Measurements from ENCODE around the gene BTNL9.

- TF ChIP-seq SIN3A (IDR thresholded peaks at IDR 0.05; ENCODE audit: borderline replicate concordance, insufficient read depth, low read length) = no peak
- no peak for TF ChIP-seq POLR2AphosphoS5 (IDR thresholded peaks at IDR 0.05; ENCODE audit: low read depth, low read length)
- TF ChIP-seq TAF1 (IDR thresholded peaks at IDR 0.05; ENCODE audit: borderline replicate concordance, insufficient read depth, low read length) = no peak
- TF ChIP-seq, protein P1, sequence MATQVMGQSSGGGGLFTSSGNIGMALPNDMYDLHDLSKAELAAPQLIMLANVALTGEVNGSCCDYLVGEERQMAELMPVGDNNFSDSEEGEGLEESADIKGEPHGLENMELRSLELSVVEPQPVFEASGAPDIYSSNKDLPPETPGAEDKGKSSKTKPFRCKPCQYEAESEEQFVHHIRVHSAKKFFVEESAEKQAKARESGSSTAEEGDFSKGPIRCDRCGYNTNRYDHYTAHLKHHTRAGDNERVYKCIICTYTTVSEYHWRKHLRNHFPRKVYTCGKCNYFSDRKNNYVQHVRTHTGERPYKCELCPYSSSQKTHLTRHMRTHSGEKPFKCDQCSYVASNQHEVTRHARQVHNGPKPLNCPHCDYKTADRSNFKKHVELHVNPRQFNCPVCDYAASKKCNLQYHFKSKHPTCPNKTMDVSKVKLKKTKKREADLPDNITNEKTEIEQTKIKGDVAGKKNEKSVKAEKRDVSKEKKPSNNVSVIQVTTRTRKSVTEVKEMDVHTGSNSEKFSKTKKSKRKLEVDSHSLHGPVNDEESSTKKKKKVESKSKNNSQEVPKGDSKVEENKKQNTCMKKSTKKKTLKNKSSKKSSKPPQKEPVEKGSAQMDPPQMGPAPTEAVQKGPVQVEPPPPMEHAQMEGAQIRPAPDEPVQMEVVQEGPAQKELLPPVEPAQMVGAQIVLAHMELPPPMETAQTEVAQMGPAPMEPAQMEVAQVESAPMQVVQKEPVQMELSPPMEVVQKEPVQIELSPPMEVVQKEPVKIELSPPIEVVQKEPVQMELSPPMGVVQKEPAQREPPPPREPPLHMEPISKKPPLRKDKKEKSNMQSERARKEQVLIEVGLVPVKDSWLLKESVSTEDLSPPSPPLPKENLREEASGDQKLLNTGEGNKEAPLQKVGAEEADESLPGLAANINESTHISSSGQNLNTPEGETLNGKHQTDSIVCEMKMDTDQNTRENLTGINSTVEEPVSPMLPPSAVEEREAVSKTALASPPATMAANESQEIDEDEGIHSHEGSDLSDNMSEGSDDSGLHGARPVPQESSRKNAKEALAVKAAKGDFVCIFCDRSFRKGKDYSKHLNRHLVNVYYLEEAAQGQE (IDR thresholded peaks at IDR 0.05; ENCODE audit: insufficient read depth in 1 of 2, low read depth in 2 of 2, low read length in 2 of 2) = no peak
- no peak for TF ChIP-seq FOXP2 (optimal IDR thresholded peaks at IDR 0.05; ENCODE audit: borderline replicate concordance, extremely low read depth, extremely low read length, insufficient read depth)
These were observed 44.6 kb downstream of the BTNL9 start for GRCh38 chr5:181084621-181085195.
